Stomach (tissue), 9 donors: ENCODE results near the gene NUDCD2. TPM values are rescaled to one million over a fixed set of nuclear protein-coding genes. Genes with fewer than 3 reads are reported as not detected.

Experiments used
- DNase-seq, 2 donors: peaks; one replicate each; pipeline versions ENCODE4 v3.0.0 to v3.0.0-alpha.2; 2013 to 2019
- H3K27ac ChIP-seq, 5 donors: fragments of 200-600 bp in 4 of 5; sonication (generic) in 4 of 5; one replicate each; pipeline ENCODE4 v1.5.1; 2013 to 2019; ENCODE audit warnings: mild to moderate bottlenecking in 1 of 5, moderate library complexity in 1 of 5
- H3K27me3 ChIP-seq, 3 donors: fragments of 200-600 bp; sonication (generic); one replicate each; pipeline ENCODE4 v1.5.1; 2017 to 2019; ENCODE audit warnings: mixed run types in 1 of 3
- H3K36me3 ChIP-seq, 4 donors: fragments of 200-600 bp; sonication (generic); 1 replicate in 3 of 4; 2 replicates in 1 of 4; pipeline ENCODE4 v1.5.1; 2016 to 2019
- H3K4me1 ChIP-seq, 4 donors: fragments of 200-600 bp; sonication (generic); one replicate each; pipeline ENCODE4 v1.5.1; 2016 to 2019
- H3K4me3 ChIP-seq, 4 donors: fragments of 200-600 bp; sonication (generic) in 3 of 4; one replicate each; pipeline ENCODE4 v1.5.1; 2016 to 2019; ENCODE audit warnings: mild to moderate bottlenecking in 1 of 4
- H3K9me3 ChIP-seq, 4 donors: fragments of 200-600 bp; sonication (generic); one replicate each; pipeline ENCODE4 v1.5.1; 2016 to 2019
- EP300 ChIP-seq: sonication (generic); formaldehyde crosslinking; IDR thresholded peaks from one replicate; pipeline ENCODE4 v1.6.1; 2017; ENCODE audit warnings: antibody characterized with exemption
- POLR2A ChIP-seq, 4 donors: fragments of 450-650 bp; IDR thresholded peaks; one replicate each; pipeline ENCODE4 v1.6.1; 2016; ENCODE audit warnings: antibody characterized with exemption in 4 of 4, control low read depth in 2 of 4, mild to moderate bottlenecking in 1 of 4, moderate library complexity in 1 of 4
- POLR2AphosphoS5 ChIP-seq, 3 donors: sonication (generic); formaldehyde crosslinking; IDR thresholded peaks; one replicate each; pipeline ENCODE4 v1.6.1; 2016; ENCODE audit warnings: antibody characterized with exemption in 3 of 3
- WGBS, 5 donors: extraction: QIAGEN DNeasy Blood & Tissue Kit in 3 of 5; methylation state at CpG; one replicate each; pipeline versions ENCODE4 v1.1.5 to v1.1.7; 2013 to 2018; 5-methylcytosine and 5-hydroxymethylcytosine counted together
- intact Hi-C: fragments of 100-400 bp; cut with DNase I; formaldehyde crosslinking; loops from one replicate; pipeline ENCODE4 v1.15.1; 2023; ENCODE audit warnings: low total_unique reads
- polyA plus RNA-seq, 3 donors: library from polyadenylated mRNA; stranded (reverse); fragments of 200-250 nt; gene quantifications; one replicate each; pipeline ENCODE4 v1.2.3, GENCODE V29; 2013
- total RNA-seq, 5 donors: library from RNA; depleted of rRNA; stranded (reverse); fragments of >200 nt; gene quantifications; one replicate each; pipeline versions ENCODE4 v1.1.0 to v1.2.3, GENCODE V29; 2014 to 2016
- TF ChIP-seq, protein P1 (sequence below), 7 experiments: fragments of 450-650 bp in 4 of 7; fragments of 200-600 bp in 3 of 7; sonication (generic) in 3 of 7; IDR thresholded peaks; one replicate each; pipeline ENCODE4 v1.5.1; 2016 to 2019; ENCODE audit warnings: antibody characterized with exemption in 7 of 7, control low read depth in 2 of 7, mild to moderate bottlenecking in 1 of 7
- donor health status: healthy with polysubstance abuse.
- donor health status: Bipolar disorder and iron deficiency.
- donor health status: healthy.

NUDCD2 gene
- total and polyA plus RNA-seq, 8 donors = 1.2 to 15.1 (median 5.9) TPM; not detected in 1

GRCh38 chr5:163409384-163409783, 50.5 kb downstream of the NUDCD2 start:
- H3K36me3 ChIP-seq = no peaks in the 10 kb centered on the region
- H3K9me3 ChIP-seq = no peaks in the 10 kb centered on the region
- no peak overlapping the region for H3K4me3 ChIP-seq
- TF ChIP-seq POLR2A (IDR thresholded peaks at IDR 0.05) = no peak
- no peak for TF ChIP-seq EP300
- TF ChIP-seq, protein P1, sequence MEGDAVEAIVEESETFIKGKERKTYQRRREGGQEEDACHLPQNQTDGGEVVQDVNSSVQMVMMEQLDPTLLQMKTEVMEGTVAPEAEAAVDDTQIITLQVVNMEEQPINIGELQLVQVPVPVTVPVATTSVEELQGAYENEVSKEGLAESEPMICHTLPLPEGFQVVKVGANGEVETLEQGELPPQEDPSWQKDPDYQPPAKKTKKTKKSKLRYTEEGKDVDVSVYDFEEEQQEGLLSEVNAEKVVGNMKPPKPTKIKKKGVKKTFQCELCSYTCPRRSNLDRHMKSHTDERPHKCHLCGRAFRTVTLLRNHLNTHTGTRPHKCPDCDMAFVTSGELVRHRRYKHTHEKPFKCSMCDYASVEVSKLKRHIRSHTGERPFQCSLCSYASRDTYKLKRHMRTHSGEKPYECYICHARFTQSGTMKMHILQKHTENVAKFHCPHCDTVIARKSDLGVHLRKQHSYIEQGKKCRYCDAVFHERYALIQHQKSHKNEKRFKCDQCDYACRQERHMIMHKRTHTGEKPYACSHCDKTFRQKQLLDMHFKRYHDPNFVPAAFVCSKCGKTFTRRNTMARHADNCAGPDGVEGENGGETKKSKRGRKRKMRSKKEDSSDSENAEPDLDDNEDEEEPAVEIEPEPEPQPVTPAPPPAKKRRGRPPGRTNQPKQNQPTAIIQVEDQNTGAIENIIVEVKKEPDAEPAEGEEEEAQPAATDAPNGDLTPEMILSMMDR (IDR thresholded peaks at IDR 0.05) = no peak
- TF ChIP-seq POLR2AphosphoS5 (IDR thresholded peaks at IDR 0.05) = no peak
- WGBS, 5 donors = 37 to 59% (median 54%) methylated on average over 6 of the region's 6 CpGs
- peaks cover 0 to 12% (median 1%) of the 10 kb centered on the region in 3 donors for H3K27me3 ChIP-seq
- peaks cover 0 to 18% (median 6%) of the 10 kb centered on the region in 4 donors for H3K4me1 ChIP-seq
- DNase-seq = peak in 1 of 2 donors; percentile 79
- H3K27ac ChIP-seq = no peak overlapping the region
- intact Hi-C loops = loop anchor here (10.0 kb wide), 1 partner anchor 1865 kb away; the partner anchor contains the start of gene GABRB2

DNA sequence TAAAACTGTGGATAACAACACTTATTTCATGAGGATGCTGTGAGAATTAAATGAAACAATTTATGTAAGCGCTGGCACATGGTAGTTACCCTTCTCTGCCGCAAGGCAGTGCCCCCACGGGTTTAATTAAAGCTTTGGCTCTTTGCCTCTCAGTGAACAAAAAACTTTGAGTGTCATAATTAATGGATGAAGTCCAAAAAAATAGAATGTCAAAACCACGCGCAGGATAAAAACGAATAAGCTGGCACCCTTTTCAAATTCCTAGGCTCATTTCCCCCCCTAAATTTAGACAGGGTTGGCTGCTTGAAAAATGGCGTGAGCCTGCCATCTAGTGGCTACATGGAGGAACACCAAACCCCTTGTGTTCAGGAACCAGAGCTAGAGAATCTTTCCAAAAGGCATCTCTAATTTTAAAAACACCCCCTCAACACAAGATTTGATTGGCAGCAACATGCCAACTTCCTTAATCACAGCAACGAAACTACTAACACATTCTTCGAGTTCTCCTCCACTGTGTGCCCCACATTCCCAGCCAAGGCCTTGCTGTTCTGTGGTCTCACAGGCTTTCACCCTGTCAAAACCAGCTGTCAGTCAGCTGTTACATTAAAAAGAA, 51.5 kb downstream of the NUDCD2 start:
- Histone ChIP-seq H3K27me3 (peaks cover 0 to 6% (median 0%) of the 10 kb centered on the region in 3 donors), H3K36me3 (no peaks in the 10 kb centered on the region), H3K4me3 (peak overlapping the region in 1 of 4 donors; percentile 15), H3K4me1 (peaks cover 0 to 18% (median 6%) of the 10 kb centered on the region in 4 donors), H3K9me3 (no peaks in the 10 kb centered on the region), H3K27ac (no peak overlapping the region)
- intact Hi-C loops = loop anchor here (10.0 kb wide), 1 partner anchor 1864 kb away; the partner anchor contains the start of gene GABRB2
- peak; percentile 52 to 85 for DNase-seq
- TF ChIP-seq POLR2A (IDR thresholded peaks at IDR 0.05) (no peak), POLR2AphosphoS5 (IDR thresholded peaks at IDR 0.05) (no peak)
- TF ChIP-seq, protein P1 (IDR thresholded peaks at IDR 0.05) = peak in 5 of 7 experiments; percentile 68 to 88 (median 81)
- 9 to 14% (median 10%) methylated on average over 9 of the region's 9 CpGs for WGBS, 5 donors

DNA sequence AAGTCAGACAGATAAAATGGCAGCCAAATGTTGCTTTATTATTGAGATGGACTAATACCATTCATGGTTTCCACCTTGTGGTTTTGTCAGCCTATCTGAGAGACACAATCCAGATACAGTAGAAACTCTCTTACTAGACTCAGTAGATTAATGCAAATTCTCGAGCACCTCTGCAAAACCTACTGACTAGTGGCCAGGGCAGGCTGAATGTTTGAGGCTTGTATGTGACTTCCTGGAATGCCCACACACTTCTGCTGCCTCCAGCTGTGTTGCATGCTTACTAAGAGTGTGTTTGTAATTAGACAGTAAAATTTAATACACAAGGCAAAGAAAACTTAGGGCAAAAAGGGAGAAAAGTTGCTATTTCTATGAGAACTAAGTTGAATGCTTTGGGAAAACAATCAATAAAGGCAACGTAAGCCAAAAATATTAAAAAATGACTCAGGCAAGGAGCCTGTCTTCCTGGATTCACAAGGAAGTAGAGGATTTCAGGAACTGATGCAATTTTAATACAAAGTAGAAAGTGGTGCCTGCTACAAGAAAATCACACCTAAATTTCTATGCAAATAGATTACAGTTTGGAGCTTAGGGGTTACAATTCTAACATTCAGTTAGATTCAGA, 52.8 kb downstream of the NUDCD2 start:
- H3K27me3 ChIP-seq = no peaks in the 10 kb centered on the region
- intact Hi-C loops = loop anchor here (10.0 kb wide), 1 partner anchor 1862 kb away; the partner anchor contains the start of gene GABRB2
- 24 to 48% (median 44%) methylated on average over 2 of the region's 2 CpGs for WGBS, 5 donors
- DNase-seq = no peak
- no peaks in the 10 kb centered on the region for H3K36me3 ChIP-seq
- TF ChIP-seq, protein P1 (IDR thresholded peaks at IDR 0.05) = no peak
- no peak for TF ChIP-seq POLR2AphosphoS5 (IDR thresholded peaks at IDR 0.05)
- no peak for TF ChIP-seq POLR2A (IDR thresholded peaks at IDR 0.05)
- H3K4me1 ChIP-seq = peaks cover 0 to 18% (median 6%) of the 10 kb centered on the region in 4 donors
- H3K27ac ChIP-seq = no peak overlapping the region
- no peaks in the 10 kb centered on the region for H3K9me3 ChIP-seq
- H3K4me3 ChIP-seq = no peak overlapping the region

DNA sequence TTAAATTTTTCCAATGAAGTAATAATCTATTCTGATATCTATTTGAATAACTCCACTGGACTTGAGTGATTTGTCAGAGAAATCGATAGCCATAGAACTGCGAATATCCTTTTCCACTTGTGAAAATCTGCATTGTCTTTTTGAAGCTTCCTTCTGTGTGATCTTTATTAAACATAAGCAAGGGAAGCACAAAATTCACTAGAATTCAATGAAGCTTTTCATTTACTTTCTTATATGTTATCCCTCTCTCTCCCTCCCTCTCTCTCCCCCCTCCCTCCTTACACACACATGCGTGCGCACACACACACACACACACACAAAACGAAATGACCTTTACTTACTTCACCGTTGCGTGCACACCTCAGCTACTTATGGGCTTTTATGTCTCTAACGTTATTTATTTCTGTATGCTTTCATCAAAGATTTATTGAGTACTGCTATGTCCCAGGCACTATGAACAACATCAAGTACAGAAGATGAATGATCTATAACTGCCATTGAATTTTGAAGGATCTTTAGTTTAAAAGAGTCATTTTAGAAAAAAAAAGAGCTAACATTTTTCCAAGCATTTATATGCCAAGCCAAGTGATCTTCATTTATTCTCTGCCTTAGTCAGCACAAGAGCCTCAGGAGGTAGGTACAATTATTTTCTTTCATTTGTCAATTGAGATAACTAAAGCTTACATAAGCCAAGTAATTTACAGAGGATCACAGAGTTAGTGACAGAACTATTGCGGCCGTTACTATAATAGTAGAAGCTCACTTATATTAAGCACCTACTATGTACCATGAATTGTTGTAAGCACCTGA, 55.3 kb downstream of the NUDCD2 start:
- 72 to 82% (median 73%) methylated on average over 10 of the region's 10 CpGs for WGBS, 5 donors
- DNase-seq = no peak
- Histone ChIP-seq H3K4me1 (peaks cover 0 to 18% (median 6%) of the 10 kb centered on the region in 4 donors), H3K36me3 (no peaks in the 10 kb centered on the region), H3K27me3 (peaks cover 0 to 3% (median 0%) of the 10 kb centered on the region in 3 donors), H3K27ac (no peak overlapping the region), H3K9me3 (no peaks in the 10 kb centered on the region), H3K4me3 (no peak overlapping the region)
- intact Hi-C loops = loop anchor here (10.0 kb wide), 1 partner anchor 1860 kb away; the partner anchor contains the start of gene GABRB2
- no peak for TF ChIP-seq POLR2A (IDR thresholded peaks at IDR 0.05)
- TF ChIP-seq POLR2AphosphoS5 (IDR thresholded peaks at IDR 0.05) = no peak
